Subcutaneous abdominal adipose tissue (tissue), 5 donors: Measurements from ENCODE around the gene ANKRD11.

Experiments used
- H3K27ac ChIP-seq: one replicate; pipeline ENCODE4 v1.7.0; 2013; ENCODE audit warnings: low read depth, mild to moderate bottlenecking, inconsistent platforms, low read length, moderate library complexity
- H3K27me3 ChIP-seq, 5 donors: one replicate each; pipeline ENCODE4 v1.7.0; 2013; ENCODE audit warnings: low read length in 5 of 5, inconsistent platforms in 1 of 5; ENCODE audit not compliant: control insufficient read depth in 5 of 5, insufficient read depth in 4 of 5
- H3K36me3 ChIP-seq, 5 donors: one replicate each; pipeline ENCODE4 v1.7.0; 2013; ENCODE audit warnings: low read length in 5 of 5; ENCODE audit not compliant: control insufficient read depth in 5 of 5, insufficient read depth in 5 of 5
- H3K4me1 ChIP-seq, 5 donors: one replicate each; pipeline ENCODE4 v1.7.0; 2013; ENCODE audit warnings: low read length in 5 of 5, mild to moderate bottlenecking in 3 of 5, moderate library complexity in 1 of 5; ENCODE audit not compliant: control insufficient read depth in 5 of 5, insufficient read depth in 5 of 5
- H3K4me3 ChIP-seq, 5 donors: one replicate each; pipeline ENCODE4 v1.7.0; 2013; ENCODE audit warnings: low read length in 5 of 5, low read depth in 1 of 5
- H3K9ac ChIP-seq, 5 donors: one replicate each; pipeline ENCODE4 v1.7.0; 2013; ENCODE audit warnings: low read length in 5 of 5, mild to moderate bottlenecking in 4 of 5, moderate library complexity in 3 of 5
- H3K9me3 ChIP-seq, 5 donors: one replicate each; pipeline ENCODE4 v1.7.0; 2013; ENCODE audit warnings: low read length in 5 of 5; ENCODE audit not compliant: control insufficient read depth in 5 of 5
- donor health status: healthy.
- donor health status: healthy.
- donor health status: healthy.
- donor health status: healthy.
- donor health status: healthy.

ANKRD11 gene

GRCh38 chr16:89317729-89318429 is 172.5 kb downstream of the ANKRD11 start:
- no peaks in the 10 kb centered on the region for H3K9me3 ChIP-seq
- peaks cover 26 to 93% (median 67%) of the 10 kb centered on the region in 5 donors for H3K4me1 ChIP-seq
- no peaks in the 10 kb centered on the region for H3K27me3 ChIP-seq
- no peak overlapping the region for H3K4me3 ChIP-seq
- peaks cover 0 to 21% (median 8%) of the 10 kb centered on the region in 5 donors for H3K36me3 ChIP-seq
- no peak overlapping the region for H3K9ac ChIP-seq
- no peak overlapping the region for H3K27ac ChIP-seq

GRCh38 chr16:89317101-89317671 is 173.2 kb downstream of the ANKRD11 start:
- Histone ChIP-seq H3K27ac (peak overlapping the region; percentile 25), H3K9me3 (no peaks in the 10 kb centered on the region), H3K27me3 (no peaks in the 10 kb centered on the region), H3K4me1 (peaks cover 24 to 86% (median 60%) of the 10 kb centered on the region in 5 donors), H3K9ac (no peak overlapping the region), H3K36me3 (peaks cover 0 to 28% (median 15%) of the 10 kb centered on the region in 5 donors), H3K4me3 (no peak overlapping the region)

GRCh38 chr16:89316701-89317100 is 173.7 kb downstream of the ANKRD11 start:
- no peaks in the 10 kb centered on the region for H3K27me3 ChIP-seq
- H3K36me3 ChIP-seq: peaks cover 0 to 31% (median 16%) of the 10 kb centered on the region in 5 donors
- peak overlapping the region; percentile 25 for H3K27ac ChIP-seq
- H3K9ac ChIP-seq: peak overlapping the region in 1 of 5 donors; percentile 19
- H3K4me1 ChIP-seq: peaks cover 21 to 81% (median 59%) of the 10 kb centered on the region in 5 donors
- H3K9me3 ChIP-seq: no peaks in the 10 kb centered on the region
- H3K4me3 ChIP-seq: no peak overlapping the region

- Histone ChIP-seq H3K36me3 (peaks cover 0 to 31% (median 16%) of the 10 kb centered on the region in 5 donors), H3K27ac (peak overlapping the region; percentile 25), H3K4me1 (peaks cover 20 to 78% (median 57%) of the 10 kb centered on the region in 5 donors), H3K9me3 (no peaks in the 10 kb centered on the region), H3K27me3 (no peaks in the 10 kb centered on the region), H3K4me3 (no peak overlapping the region), H3K9ac (peak overlapping the region in 2 of 5 donors; percentile 19 to 71)
Measured at GRCh38 chr16:89315791-89316581, 174.4 kb downstream of the ANKRD11 start.

- Histone ChIP-seq H3K36me3 (peaks cover 0 to 35% (median 16%) of the 10 kb centered on the region in 5 donors), H3K4me3 (no peak overlapping the region), H3K9me3 (no peaks in the 10 kb centered on the region), H3K4me1 (peaks cover 16 to 70% (median 50%) of the 10 kb centered on the region in 5 donors), H3K27me3 (no peaks in the 10 kb centered on the region), H3K9ac (peak overlapping the region in 1 of 5 donors; percentile 71), H3K27ac (peak overlapping the region; percentile 6)
Measured at GRCh38 chr16:89315271-89315670, 175.1 kb downstream of the ANKRD11 start.

GRCh38 chr16:89314854-89315253 is 175.5 kb downstream of the ANKRD11 start:
- no peak overlapping the region for H3K4me3 ChIP-seq
- no peak overlapping the region for H3K9ac ChIP-seq
- H3K27ac ChIP-seq: no peak overlapping the region
- peaks cover 14 to 66% (median 46%) of the 10 kb centered on the region in 5 donors for H3K4me1 ChIP-seq
- H3K36me3 ChIP-seq: peaks cover 0 to 40% (median 16%) of the 10 kb centered on the region in 5 donors
- H3K9me3 ChIP-seq: no peaks in the 10 kb centered on the region
- no peaks in the 10 kb centered on the region for H3K27me3 ChIP-seq

- Histone ChIP-seq H3K9me3 (no peaks in the 10 kb centered on the region), H3K9ac (no peak overlapping the region), H3K4me3 (no peak overlapping the region), H3K27me3 (no peaks in the 10 kb centered on the region), H3K36me3 (peaks cover 0 to 41% (median 16%) of the 10 kb centered on the region in 5 donors), H3K4me1 (peaks cover 9 to 61% (median 41%) of the 10 kb centered on the region in 5 donors), H3K27ac (no peak overlapping the region)
Measured at GRCh38 chr16:89314357-89314756, 176.0 kb downstream of the ANKRD11 start.

GRCh38 chr16:89313583-89313982 is 176.8 kb downstream of the ANKRD11 start:
- Histone ChIP-seq H3K9ac (no peak overlapping the region), H3K4me1 (peaks cover 8 to 57% (median 46%) of the 10 kb centered on the region in 5 donors), H3K27me3 (no peaks in the 10 kb centered on the region), H3K9me3 (no peaks in the 10 kb centered on the region), H3K27ac (no peak overlapping the region), H3K36me3 (peaks cover 0 to 41% (median 16%) of the 10 kb centered on the region in 5 donors), H3K4me3 (no peak overlapping the region)

GRCh38 chr16:89312598-89313299 is 177.6 kb downstream of the ANKRD11 start:
- Histone ChIP-seq H3K4me1 (peaks cover 8 to 54% (median 40%) of the 10 kb centered on the region in 5 donors), H3K27ac (no peak overlapping the region), H3K27me3 (no peaks in the 10 kb centered on the region), H3K9me3 (no peaks in the 10 kb centered on the region), H3K4me3 (no peak overlapping the region), H3K36me3 (peaks cover 0 to 41% (median 16%) of the 10 kb centered on the region in 5 donors), H3K9ac (no peak overlapping the region)
